ENCODE data around the gene TMEM144. TPM values are rescaled to one million over a fixed set of nuclear protein-coding genes. Genes with fewer than 3 reads are reported as not detected.

Gene TMEM144
- total RNA-seq, 2 donors from 2014 or later: 22.6 to 24.2 TPM

- Histone ChIP-seq H3K4me3 (no peak overlapping the region), H3K9me3 (no peaks in the 10 kb centered on the region), H3K27ac (no peak overlapping the region), H3K4me1 (ENCODE audit: control insufficient read depth in 1 of 2, low read depth in 2 of 2) (no peaks in the 10 kb centered on the region), H3K36me3 (no peaks in the 10 kb centered on the region), H3K27me3 (replicated peaks; ENCODE audit: insufficient read depth) (no peaks in the 10 kb centered on the region)
- ATAC-seq (ENCODE audit: insufficient number of reproducible peaks, low FRiP score, low read depth) (no peak), DNase-seq (ENCODE audit: low spot score) (no peak)
- no peak for TF ChIP-seq CTCF (IDR thresholded peaks at IDR 0.05)
Measured at GRCh38 chr4:158302076-158302866, 92.0 kb downstream of the TMEM144 start.

- Histone ChIP-seq H3K36me3 (no peaks in the 10 kb centered on the region), H3K4me1 (ENCODE audit: control insufficient read depth in 1 of 2, low read depth in 2 of 2) (no peaks in the 10 kb centered on the region), H3K4me3 (no peak overlapping the region), H3K9me3 (no peaks in the 10 kb centered on the region), H3K27me3 (replicated peaks; ENCODE audit: insufficient read depth) (no peaks in the 10 kb centered on the region), H3K27ac (no peak overlapping the region)
- TF ChIP-seq CTCF (IDR thresholded peaks at IDR 0.05): no peak
- ATAC-seq (ENCODE audit: insufficient number of reproducible peaks, low FRiP score, low read depth) (no peak), DNase-seq (ENCODE audit: low spot score) (no peak)
Measured at GRCh38 chr4:158304694-158305093, 94.4 kb downstream of the TMEM144 start.

Other genes with a start within 250 kb of the TMEM144 start
- gene GASK1B, start 37.5 kb upstream of the TMEM144 start, total RNA-seq: 100 to 1,000 TPM; 147 to 169 TPM